Endothelial cell (in vitro differentiated cells): ENCODE results near the gene FGD3. TPM values are rescaled to one million over a fixed set of nuclear protein-coding genes. Genes with fewer than 3 reads are reported as not detected.

Experiments
- DNase-seq: peaks from one replicate; pipeline ENCODE4 v3.0.0; 2021; ENCODE audit warnings: low spot score
- H3K27ac Mint-ChIP-seq: one replicate; pipeline ENCODE4 v1.8.0; 2021; ENCODE audit warnings: mixed read lengths, inconsistent platforms; ENCODE audit not compliant: unreplicated experiment
- H3K27me3 Mint-ChIP-seq: one replicate; pipeline ENCODE4 v1.8.0; 2021; ENCODE audit warnings: mild to moderate bottlenecking, moderate library complexity, mixed read lengths, inconsistent platforms; ENCODE audit not compliant: unreplicated experiment
- H3K36me3 Mint-ChIP-seq: one replicate; pipeline ENCODE4 v1.8.0; 2021; ENCODE audit warnings: mild to moderate bottlenecking, low read depth, mixed read lengths, inconsistent platforms; ENCODE audit not compliant: unreplicated experiment
- H3K4me1 Mint-ChIP-seq: one replicate; pipeline ENCODE4 v1.8.0; 2021; ENCODE audit warnings: mild to moderate bottlenecking, mixed read lengths, inconsistent platforms; ENCODE audit not compliant: unreplicated experiment
- H3K4me3 Mint-ChIP-seq: one replicate; pipeline ENCODE4 v1.8.0; 2021; ENCODE audit warnings: mild to moderate bottlenecking, mixed read lengths, inconsistent platforms; ENCODE audit not compliant: unreplicated experiment
- H3K9me3 Mint-ChIP-seq: one replicate; pipeline ENCODE4 v1.8.0; 2021; ENCODE audit warnings: mixed read lengths, inconsistent platforms; ENCODE audit not compliant: unreplicated experiment
- total RNA-seq: library from RNA; stranded (reverse); fragmentation: NEBNext Ultra II Directional; extraction: Animal tissue kit (Norgen Biotek cat#: 25700); gene quantifications from one replicate; pipeline ENCODE4 v1.2.1, GENCODE V29; 2021; ENCODE audit not compliant: unreplicated experiment
- TF ChIP-seq, protein P1 (sequence below): fragments of 200-600 bp; sonication (generic); IDR thresholded peaks from one replicate; pipeline ENCODE4 v1.5.0; 2021; ENCODE audit warnings: antibody characterized with exemption; ENCODE audit not compliant: unreplicated experiment

Gene FGD3
- total RNA-seq, 1 donor from 2014 or later, result 1.1 TPM

- Mint-ChIP-seq H3K27me3 (no peaks in the 10 kb centered on the region), H3K4me3 (no peak overlapping the region), H3K4me1 (no peaks in the 10 kb centered on the region), H3K27ac (no peak overlapping the region), H3K9me3 (no peaks in the 10 kb centered on the region), H3K36me3 (no peaks in the 10 kb centered on the region)
- DNase-seq, result no peak
- TF ChIP-seq, protein P1, sequence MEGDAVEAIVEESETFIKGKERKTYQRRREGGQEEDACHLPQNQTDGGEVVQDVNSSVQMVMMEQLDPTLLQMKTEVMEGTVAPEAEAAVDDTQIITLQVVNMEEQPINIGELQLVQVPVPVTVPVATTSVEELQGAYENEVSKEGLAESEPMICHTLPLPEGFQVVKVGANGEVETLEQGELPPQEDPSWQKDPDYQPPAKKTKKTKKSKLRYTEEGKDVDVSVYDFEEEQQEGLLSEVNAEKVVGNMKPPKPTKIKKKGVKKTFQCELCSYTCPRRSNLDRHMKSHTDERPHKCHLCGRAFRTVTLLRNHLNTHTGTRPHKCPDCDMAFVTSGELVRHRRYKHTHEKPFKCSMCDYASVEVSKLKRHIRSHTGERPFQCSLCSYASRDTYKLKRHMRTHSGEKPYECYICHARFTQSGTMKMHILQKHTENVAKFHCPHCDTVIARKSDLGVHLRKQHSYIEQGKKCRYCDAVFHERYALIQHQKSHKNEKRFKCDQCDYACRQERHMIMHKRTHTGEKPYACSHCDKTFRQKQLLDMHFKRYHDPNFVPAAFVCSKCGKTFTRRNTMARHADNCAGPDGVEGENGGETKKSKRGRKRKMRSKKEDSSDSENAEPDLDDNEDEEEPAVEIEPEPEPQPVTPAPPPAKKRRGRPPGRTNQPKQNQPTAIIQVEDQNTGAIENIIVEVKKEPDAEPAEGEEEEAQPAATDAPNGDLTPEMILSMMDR, result no peak
These were observed 32.1 kb downstream of the FGD3 start for GRCh38 chr9:92979283-92980056.

DNA sequence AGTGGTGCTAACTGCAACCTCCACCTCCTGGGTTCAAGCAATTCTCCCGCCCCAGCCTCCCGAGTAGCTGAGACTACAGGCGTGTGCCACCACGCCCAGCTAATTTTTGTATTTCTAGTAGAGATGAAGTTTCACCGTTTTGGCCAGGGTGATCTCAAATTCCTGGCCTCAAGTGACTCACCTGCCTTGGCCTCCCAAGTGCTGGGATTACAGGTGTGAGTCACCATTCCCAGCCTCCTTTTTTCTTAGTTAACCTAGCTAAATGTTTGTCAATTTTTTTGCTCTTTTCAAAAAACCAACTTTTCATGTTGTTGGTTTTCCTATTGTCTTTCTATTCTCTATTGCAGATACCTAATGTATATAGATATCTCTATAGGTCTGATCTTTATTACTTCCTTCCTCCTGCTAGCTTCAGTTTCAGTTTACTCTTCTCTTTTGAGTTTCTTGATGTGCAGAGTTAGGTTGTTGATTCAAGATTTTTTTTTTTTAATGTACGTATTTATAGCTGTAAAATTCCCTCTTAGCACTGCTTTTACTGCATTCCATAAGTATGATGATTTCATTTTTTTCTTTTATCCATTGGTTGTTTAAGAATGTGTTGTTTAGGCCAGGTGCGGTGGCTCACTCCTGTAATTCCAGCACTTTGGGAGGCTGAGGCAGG is 32.9 kb downstream of the FGD3 start:
- H3K9me3 Mint-ChIP-seq, result no peaks in the 10 kb centered on the region
- TF ChIP-seq, protein P1, result no peak
- H3K36me3 Mint-ChIP-seq, result no peaks in the 10 kb centered on the region
- DNase-seq, result no peak
- no peaks in the 10 kb centered on the region for H3K4me1 Mint-ChIP-seq
- H3K27ac Mint-ChIP-seq, result no peak overlapping the region
- no peaks in the 10 kb centered on the region for H3K27me3 Mint-ChIP-seq
- no peak overlapping the region for H3K4me3 Mint-ChIP-seq

DNA sequence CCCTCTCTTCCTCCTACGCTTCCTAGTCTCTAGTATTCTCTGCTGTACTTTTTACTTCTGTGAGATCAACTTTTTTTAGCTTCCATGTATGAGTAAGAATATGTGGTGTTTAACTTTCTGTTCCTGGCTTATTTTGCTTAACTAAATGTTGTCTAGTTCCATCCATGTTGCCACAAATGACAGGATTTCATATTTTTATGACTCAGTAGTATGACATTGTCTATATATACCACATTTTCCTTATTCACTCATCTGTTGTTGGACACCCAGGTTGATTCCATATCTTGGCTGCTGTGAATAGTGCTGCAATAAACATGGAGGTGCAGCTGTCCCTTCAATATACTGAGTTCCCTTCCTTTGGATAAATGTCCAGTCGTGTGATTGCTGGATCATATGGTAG is 34.8 kb downstream of the FGD3 start:
- Mint-ChIP-seq H3K4me1 (no peaks in the 10 kb centered on the region), H3K27ac (no peak overlapping the region), H3K4me3 (no peak overlapping the region), H3K27me3 (no peaks in the 10 kb centered on the region), H3K36me3 (peaks cover 5% of the 10 kb centered on the region), H3K9me3 (peaks cover 12% of the 10 kb centered on the region)
- no peak for DNase-seq
- TF ChIP-seq, protein P1, result no peak

DNA sequence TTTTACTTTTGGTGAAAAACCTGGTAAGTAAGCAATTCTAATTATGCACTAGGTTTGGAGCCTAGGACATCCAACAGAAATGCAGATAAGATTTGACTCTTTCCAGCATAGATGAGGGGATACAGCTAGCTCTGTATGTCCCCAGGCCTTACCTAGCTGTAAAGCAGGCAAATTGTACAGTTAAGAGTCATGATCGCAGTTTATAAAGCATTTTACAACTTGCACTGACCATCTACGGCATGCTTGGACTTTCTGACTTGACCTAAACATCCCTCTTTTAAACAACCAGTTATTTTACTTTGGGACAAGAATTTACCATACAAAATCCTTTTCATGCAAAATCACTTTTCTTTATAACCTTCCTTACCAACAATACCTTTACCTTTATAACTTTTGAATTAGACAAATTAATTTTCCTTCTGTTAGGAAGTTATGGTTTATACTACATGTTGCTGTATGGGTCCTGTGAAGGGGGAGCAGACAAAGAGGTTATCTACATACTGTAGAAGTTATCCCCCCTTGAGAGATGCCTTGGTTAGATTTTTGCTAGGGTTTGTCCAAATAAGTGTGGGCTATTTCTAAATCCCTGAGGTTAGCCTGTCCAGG is 36.8 kb downstream of the FGD3 start:
- Mint-ChIP-seq H3K27ac (no peak overlapping the region), H3K4me1 (no peaks in the 10 kb centered on the region), H3K9me3 (peaks cover 16% of the 10 kb centered on the region), H3K4me3 (no peak overlapping the region), H3K36me3 (peaks cover 11% of the 10 kb centered on the region), H3K27me3 (no peaks in the 10 kb centered on the region)
- no peak for DNase-seq
- TF ChIP-seq, protein P1, result no peak

DNA sequence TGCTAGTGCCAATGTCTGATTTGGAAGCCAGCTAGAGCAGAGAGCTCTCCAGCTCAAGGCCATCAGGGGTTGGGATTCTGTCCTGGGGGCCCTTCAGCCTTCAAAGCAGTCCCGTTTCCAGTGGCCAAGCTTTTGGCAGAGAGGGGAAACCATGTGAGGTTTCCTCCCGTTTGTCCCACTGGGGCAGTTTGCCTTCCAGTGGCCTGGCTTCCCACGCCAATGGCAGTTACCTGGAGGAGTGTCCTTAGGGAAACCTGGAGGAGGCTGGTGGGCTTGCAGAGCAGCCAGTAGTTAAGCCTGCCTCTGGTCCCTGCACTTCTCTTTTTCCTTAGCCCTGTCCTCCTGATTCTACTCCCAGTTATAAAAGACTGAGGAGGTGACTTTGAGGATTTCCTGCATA is 37.7 kb downstream of the FGD3 start:
- H3K4me1 Mint-ChIP-seq, result no peaks in the 10 kb centered on the region
- no peak overlapping the region for H3K27ac Mint-ChIP-seq
- no peak for DNase-seq
- peaks cover 16% of the 10 kb centered on the region for H3K9me3 Mint-ChIP-seq
- H3K27me3 Mint-ChIP-seq, result no peaks in the 10 kb centered on the region
- TF ChIP-seq, protein P1, result no peak
- H3K4me3 Mint-ChIP-seq, result no peak overlapping the region
- peaks cover 11% of the 10 kb centered on the region for H3K36me3 Mint-ChIP-seq
